Fibroblast of mammary gland (primary cell): Measurements from ENCODE around the gene LRRC7.

Source experiments
- DNase-seq: peaks from one replicate; pipeline ENCODE4 v3.0.0-alpha.2; 2010; ENCODE audit warnings: low read depth
- H3K4me3 ChIP-seq: 2 replicates; pipeline ENCODE4 v1.5.1; 2011; ENCODE audit warnings: low read depth, mild to moderate bottlenecking, low read length, moderate library complexity; ENCODE audit not compliant: control insufficient read depth
- TF ChIP-seq, protein P1 (sequence below): conservative IDR thresholded peaks from 2 replicates; pipeline ENCODE4 v1.5.1; 2011; ENCODE audit warnings: low read depth, low read length, inconsistent platforms; ENCODE audit not compliant: control insufficient read depth, insufficient read depth

The LRRC7 gene

DNA sequence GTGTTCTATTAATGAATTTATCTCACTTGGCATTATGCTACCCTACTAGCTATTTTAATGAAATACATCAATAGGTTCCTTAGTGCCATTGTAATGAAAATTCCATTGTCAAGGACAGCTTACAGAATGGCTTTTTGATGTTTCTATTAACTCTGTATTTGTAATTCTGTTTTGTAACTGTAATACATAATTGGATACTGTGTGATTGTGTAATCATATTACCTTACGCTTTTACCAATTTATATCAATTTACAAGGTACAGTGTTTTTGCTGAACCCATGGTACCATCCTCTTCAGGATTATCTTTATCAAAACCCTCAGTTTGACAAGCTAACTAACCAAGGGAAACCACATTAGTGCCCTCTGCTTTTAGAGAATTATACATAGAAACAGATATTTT is 277.9 kb downstream of the LRRC7 start:
- no peak for DNase-seq
- TF ChIP-seq, protein P1, sequence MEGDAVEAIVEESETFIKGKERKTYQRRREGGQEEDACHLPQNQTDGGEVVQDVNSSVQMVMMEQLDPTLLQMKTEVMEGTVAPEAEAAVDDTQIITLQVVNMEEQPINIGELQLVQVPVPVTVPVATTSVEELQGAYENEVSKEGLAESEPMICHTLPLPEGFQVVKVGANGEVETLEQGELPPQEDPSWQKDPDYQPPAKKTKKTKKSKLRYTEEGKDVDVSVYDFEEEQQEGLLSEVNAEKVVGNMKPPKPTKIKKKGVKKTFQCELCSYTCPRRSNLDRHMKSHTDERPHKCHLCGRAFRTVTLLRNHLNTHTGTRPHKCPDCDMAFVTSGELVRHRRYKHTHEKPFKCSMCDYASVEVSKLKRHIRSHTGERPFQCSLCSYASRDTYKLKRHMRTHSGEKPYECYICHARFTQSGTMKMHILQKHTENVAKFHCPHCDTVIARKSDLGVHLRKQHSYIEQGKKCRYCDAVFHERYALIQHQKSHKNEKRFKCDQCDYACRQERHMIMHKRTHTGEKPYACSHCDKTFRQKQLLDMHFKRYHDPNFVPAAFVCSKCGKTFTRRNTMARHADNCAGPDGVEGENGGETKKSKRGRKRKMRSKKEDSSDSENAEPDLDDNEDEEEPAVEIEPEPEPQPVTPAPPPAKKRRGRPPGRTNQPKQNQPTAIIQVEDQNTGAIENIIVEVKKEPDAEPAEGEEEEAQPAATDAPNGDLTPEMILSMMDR, result no peak
- H3K4me3 ChIP-seq, result no peak overlapping the region

GRCh38 chr1:69846267-69846666 is 278.5 kb downstream of the LRRC7 start:
- TF ChIP-seq, protein P1, result no peak
- DNase-seq, result no peak
- H3K4me3 ChIP-seq, result no peak overlapping the region

- TF ChIP-seq, protein P1, result no peak
- H3K4me3 ChIP-seq, result no peak overlapping the region
- no peak for DNase-seq
Measured at GRCh38 chr1:69847670-69848069, 279.9 kb downstream of the LRRC7 start.

GRCh38 chr1:69852151-69852550 is 284.4 kb downstream of the LRRC7 start:
- DNase-seq, result no peak
- no peak overlapping the region for H3K4me3 ChIP-seq
- TF ChIP-seq, protein P1, result no peak

GRCh38 chr1:69852706-69853105 is 285.0 kb downstream of the LRRC7 start:
- no peak for DNase-seq
- TF ChIP-seq, protein P1, result no peak
- H3K4me3 ChIP-seq, result no peak overlapping the region

DNA sequence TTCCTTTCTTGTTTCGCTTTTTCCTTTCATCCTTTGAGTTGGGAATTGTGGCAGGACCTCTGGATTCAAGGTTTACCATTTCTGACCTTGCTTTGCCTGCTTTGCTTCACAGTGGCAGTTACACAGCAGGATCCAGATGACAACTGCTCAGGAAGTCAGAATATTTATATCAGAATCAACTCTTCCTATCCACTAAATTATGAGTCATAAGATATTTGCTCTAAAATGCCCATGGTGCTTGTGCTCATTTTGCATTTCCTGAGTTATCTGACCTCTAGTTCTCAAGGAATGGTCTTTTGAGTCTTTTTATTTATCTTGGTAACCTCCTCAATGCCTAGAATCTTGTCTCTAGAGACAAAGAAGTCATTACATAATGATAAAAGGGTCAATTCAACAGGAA is 290.8 kb downstream of the LRRC7 start:
- H3K4me3 ChIP-seq, result no peak overlapping the region
- peak; percentile 9 for DNase-seq
- TF ChIP-seq, protein P1, result no peak

DNA sequence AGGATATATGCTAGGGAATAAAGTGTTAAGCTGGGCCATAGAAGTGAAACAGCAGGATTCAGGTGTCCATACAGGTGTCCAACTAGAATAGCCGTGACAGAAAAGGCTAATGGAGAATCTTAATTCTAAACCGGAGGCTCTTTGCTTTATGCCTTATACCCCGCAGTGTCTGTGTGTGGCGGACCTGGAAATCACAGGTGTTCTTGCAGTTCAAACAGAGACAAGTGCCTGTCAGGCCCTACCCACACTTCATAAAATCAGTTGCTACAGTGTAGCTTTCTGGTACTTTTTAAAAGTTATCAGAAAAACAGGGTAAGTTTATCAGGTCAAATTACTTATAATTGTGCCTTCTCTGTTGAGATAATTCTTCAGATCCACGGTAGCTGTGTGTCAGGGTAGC is 293.9 kb downstream of the LRRC7 start:
- TF ChIP-seq, protein P1, result no peak
- DNase-seq, result no peak
- H3K4me3 ChIP-seq, result no peak overlapping the region
